NCI-H146 (cell line): ENCODE measurements around the gene FAM13A.
A peak's percentile ranks its signal among the peaks of the same experiment; 100 is the strongest.

Experiments used
- DNase-seq: peaks from one replicate; lab custom pipeline; 2025; lab: John Stamatoyannopoulos, UW

The FAM13A gene

GRCh38 chr4:88775026-88775425 lies 282.0 kb downstream of the FAM13A start:
- no peak for DNase-seq

- no peak for DNase-seq
These were observed 285.0 kb downstream of the FAM13A start for GRCh38 chr4:88771883-88772450.

GRCh38 chr4:88765729-88766128 lies 291.3 kb downstream of the FAM13A start:
- DNase-seq: no peak

- no peak for DNase-seq
These were observed 293.9 kb downstream of the FAM13A start for GRCh38 chr4:88763075-88763474.

- no peak for DNase-seq
These were observed 295.0 kb downstream of the FAM13A start for GRCh38 chr4:88761861-88762523.

GRCh38 chr4:88761342-88761741 lies 295.6 kb downstream of the FAM13A start:
- DNase-seq: no peak

- DNase-seq: no peak
These were observed 297.1 kb downstream of the FAM13A start for GRCh38 chr4:88759895-88760290.

GRCh38 chr4:88759039-88759894 lies 297.7 kb downstream of the FAM13A start:
- peak; percentile 33 for DNase-seq

GRCh38 chr4:88758264-88758663 lies 298.7 kb downstream of the FAM13A start:
- DNase-seq: no peak

GRCh38 chr4:88757776-88758175 lies 299.2 kb downstream of the FAM13A start:
- DNase-seq: no peak

GRCh38 chr4:88757067-88757466 lies 299.9 kb downstream of the FAM13A start:
- no peak for DNase-seq

- no peak for DNase-seq
These were observed 300.8 kb downstream of the FAM13A start for GRCh38 chr4:88756149-88756548.

GRCh38 chr4:88755454-88755853 lies 301.5 kb downstream of the FAM13A start:
- DNase-seq: no peak

- no peak for DNase-seq
These were observed 302.2 kb downstream of the FAM13A start for GRCh38 chr4:88754796-88755195.

- no peak for DNase-seq
These were observed 303.1 kb downstream of the FAM13A start for GRCh38 chr4:88753658-88754571.

GRCh38 chr4:88752754-88753153 lies 304.2 kb downstream of the FAM13A start:
- no peak for DNase-seq

GRCh38 chr4:88752076-88752463 lies 304.9 kb downstream of the FAM13A start:
- DNase-seq: no peak

GRCh38 chr4:88751258-88752075 lies 305.5 kb downstream of the FAM13A start:
- no peak for DNase-seq

GRCh38 chr4:88750369-88750768 lies 306.6 kb downstream of the FAM13A start:
- no peak for DNase-seq

GRCh38 chr4:88747351-88747750 lies 309.6 kb downstream of the FAM13A start:
- DNase-seq: no peak

- no peak for DNase-seq
These were observed 310.8 kb downstream of the FAM13A start for GRCh38 chr4:88746206-88746605.
